Renal cortical epithelial cell (primary cell): Measurements from ENCODE around the gene SNED1. TPM values are rescaled to one million over a fixed set of nuclear protein-coding genes. Genes with fewer than 3 reads are reported as not detected.
A peak's percentile ranks its signal among the peaks of the same experiment; 100 is the strongest.

Experiments used
- DNase-seq: peaks from one replicate; pipeline ENCODE4 v3.0.0-alpha.2; 2011; ENCODE audit warnings: low read depth
- total RNA-seq: library from RNA; depleted of rRNA; stranded (reverse); fragments of >200 nt; gene quantifications from 2 replicates; pipeline ENCODE4 v1.2.3, GENCODE V29; 2014

The SNED1 gene
- total RNA-seq, 1 donor from 2014 or later = 4.2 TPM

GRCh38 chr2:241048149-241048948, 49.9 kb downstream of the SNED1 start:
- DNase-seq = no peak

GRCh38 chr2:241048949-241049343, 50.5 kb downstream of the SNED1 start:
- no peak for DNase-seq

GRCh38 chr2:241049739-241050623, 51.6 kb downstream of the SNED1 start:
- DNase-seq = no peak

GRCh38 chr2:241050624-241051577, 52.5 kb downstream of the SNED1 start:
- DNase-seq = no peak

GRCh38 chr2:241051578-241052487, 53.4 kb downstream of the SNED1 start:
- no peak for DNase-seq

GRCh38 chr2:241052677-241053360, 54.4 kb downstream of the SNED1 start:
- DNase-seq = no peak

GRCh38 chr2:241053576-241054251, 55.3 kb downstream of the SNED1 start:
- no peak for DNase-seq

- peak; percentile 76 for DNase-seq
These were observed 62.9 kb downstream of the SNED1 start for GRCh38 chr2:241061275-241061674.

- DNase-seq = no peak
These were observed 64.1 kb downstream of the SNED1 start for GRCh38 chr2:241062389-241063092.

GRCh38 chr2:241063093-241063551, 64.7 kb downstream of the SNED1 start:
- DNase-seq = no peak

- DNase-seq = no peak
These were observed 65.2 kb downstream of the SNED1 start for GRCh38 chr2:241063587-241063986.

- DNase-seq = peak; percentile 3
These were observed 65.8 kb downstream of the SNED1 start for GRCh38 chr2:241064008-241064801.

- DNase-seq = no peak
These were observed 66.5 kb downstream of the SNED1 start for GRCh38 chr2:241064802-241065354.

GRCh38 chr2:241065355-241065803, 67.0 kb downstream of the SNED1 start:
- peak; percentile 7 for DNase-seq

- DNase-seq = no peak
These were observed 67.9 kb downstream of the SNED1 start for GRCh38 chr2:241066171-241066892.

- DNase-seq = no peak
These were observed 68.5 kb downstream of the SNED1 start for GRCh38 chr2:241066893-241067341.
